Stimulated activated CD8-positive, alpha-beta memory T cell treated with anti-CD3 and anti-CD28 coated beads, Interleukin-12 subunit alpha, Interleukin-12 subunit beta, amount 100 ng/mL, for 1 hour (primary cell): ENCODE measurements around the gene FGFRL1.

Experiments
- DNase-seq: peaks from one replicate; pipeline ENCODE4 v3.0.0-alpha.2; 2020; ENCODE audit warnings: low read depth

Gene FGFRL1

GRCh38 chr4:1011022-1011665 is at the start of gene FGFRL1:
Gene FGFRL1, plus strand, starts transcription at chr4:1011626. Its CDS starts 860 bp downstream, at chr4:1012486.
- DNase-seq: peak; percentile 89

DNA sequence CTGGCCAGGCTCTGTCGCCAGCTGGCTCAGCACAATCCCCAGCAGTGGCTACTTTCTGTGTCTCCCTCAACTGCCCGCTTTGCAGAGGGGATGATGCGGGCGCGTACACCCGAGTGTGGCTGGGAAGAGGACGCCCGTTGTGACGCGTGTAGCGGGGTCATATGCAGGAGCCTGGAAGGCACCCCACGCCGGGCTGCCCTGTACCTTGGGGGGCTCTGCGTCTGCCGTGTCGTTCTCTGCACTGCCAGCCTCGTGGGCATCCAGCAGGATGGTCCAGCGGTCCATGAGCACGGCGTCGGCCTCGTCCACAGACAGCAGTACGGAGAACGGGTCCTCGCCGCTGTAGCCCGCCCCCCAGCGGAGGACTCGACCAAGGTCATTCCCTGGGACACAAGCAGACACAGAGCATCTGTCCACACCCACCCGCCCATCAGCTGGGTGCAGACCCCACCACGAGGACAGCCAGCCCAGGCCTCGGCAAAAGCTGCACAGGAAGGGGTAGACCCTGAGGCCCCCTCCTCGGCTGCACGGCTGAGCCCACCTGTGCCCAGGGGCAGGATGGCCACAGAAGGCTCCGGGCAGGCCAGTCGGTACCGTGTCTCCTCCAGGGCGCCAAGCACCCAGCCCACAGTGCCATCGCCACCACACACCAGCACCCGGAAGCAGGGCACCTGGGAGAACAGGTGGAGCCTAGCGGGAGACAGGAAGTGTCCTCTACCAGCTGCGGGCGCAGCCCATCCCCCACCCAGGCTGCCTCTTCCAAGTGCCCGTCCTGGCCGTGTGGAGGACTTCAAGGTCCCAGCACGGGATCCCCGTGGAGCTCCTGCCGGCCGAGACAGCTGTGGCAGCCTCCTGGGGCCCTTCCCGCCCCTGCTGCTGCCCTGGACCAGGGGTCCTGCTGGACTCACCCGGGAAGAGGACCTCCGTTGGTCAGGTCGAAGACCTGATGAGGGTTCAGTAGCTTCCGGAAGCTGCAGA is 48.9 kb upstream of the FGFRL1 start:
- no peak for DNase-seq

GRCh38 chr4:963276-964225 is 47.9 kb upstream of the FGFRL1 start:
- no peak for DNase-seq

DNA sequence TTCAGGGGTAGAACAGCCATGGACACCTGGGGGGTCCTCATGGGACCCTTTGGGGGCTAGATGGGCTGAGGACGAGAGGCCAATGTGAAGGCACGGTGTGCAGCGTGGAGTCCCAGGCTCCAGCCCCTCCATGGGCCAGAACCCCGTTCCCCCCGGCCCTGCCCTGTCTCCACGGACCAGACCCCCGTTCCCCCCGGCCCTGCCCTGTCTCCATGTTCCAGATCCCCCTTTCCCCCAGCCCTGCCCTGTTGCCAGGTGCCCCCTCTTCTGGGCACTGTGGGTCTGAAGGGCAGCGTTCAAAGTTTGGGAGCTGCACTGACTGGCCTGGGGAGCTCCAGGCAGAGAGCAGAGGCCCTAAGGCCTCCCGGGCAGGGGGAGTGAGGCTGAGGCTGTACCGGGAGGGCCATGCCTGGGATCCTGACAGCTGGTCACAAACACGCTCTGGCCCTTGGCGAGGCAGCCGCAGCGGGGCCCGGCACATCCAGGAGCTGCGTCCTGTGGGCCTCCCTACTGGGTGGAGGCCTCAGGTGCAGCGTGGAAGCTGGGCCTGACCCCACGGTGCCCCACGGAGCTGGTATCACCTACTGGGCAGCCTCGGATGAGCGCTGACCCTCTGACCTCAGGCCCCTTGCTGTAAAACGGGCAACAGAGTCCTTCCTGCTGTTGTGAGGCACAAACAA is 46.9 kb upstream of the FGFRL1 start:
- no peak for DNase-seq

DNA sequence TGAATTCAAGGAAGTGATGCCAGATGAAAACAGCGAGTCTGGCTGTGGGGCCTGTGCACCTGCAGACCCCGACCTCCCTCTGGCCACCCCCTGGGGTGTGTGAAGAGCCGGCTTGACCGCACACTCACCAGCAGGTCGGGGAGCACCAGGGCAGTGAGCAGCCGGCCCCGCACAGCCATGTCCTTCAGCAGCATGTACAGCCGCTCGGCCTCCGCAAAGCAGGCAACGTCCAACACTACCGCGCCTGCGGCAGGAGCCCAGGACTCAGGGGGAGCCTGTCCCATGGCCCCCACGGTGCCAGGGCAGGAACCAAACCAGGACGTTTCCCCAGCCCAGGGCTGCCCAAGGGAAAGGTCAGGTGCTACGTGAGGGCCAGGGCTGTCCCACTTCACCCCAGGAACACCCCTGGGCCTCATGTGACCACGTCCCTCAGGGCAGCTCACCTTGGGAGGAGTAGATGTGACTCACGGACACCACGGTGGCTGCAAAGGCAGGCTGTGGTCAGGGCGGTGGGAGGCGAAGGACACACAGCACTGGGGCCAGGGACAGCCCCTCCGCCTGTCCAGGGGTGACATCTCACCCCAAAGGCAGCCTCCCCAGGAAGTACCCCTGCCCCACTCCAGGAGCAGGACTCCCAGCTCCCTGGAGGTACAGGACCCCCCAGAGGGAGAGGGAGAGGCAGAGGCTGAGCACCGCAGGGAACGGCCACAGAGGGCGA is 46.2 kb upstream of the FGFRL1 start:
- DNase-seq: no peak

- no peak for DNase-seq
Measured at GRCh38 chr4:965766-966134, 45.7 kb upstream of the FGFRL1 start.

DNA sequence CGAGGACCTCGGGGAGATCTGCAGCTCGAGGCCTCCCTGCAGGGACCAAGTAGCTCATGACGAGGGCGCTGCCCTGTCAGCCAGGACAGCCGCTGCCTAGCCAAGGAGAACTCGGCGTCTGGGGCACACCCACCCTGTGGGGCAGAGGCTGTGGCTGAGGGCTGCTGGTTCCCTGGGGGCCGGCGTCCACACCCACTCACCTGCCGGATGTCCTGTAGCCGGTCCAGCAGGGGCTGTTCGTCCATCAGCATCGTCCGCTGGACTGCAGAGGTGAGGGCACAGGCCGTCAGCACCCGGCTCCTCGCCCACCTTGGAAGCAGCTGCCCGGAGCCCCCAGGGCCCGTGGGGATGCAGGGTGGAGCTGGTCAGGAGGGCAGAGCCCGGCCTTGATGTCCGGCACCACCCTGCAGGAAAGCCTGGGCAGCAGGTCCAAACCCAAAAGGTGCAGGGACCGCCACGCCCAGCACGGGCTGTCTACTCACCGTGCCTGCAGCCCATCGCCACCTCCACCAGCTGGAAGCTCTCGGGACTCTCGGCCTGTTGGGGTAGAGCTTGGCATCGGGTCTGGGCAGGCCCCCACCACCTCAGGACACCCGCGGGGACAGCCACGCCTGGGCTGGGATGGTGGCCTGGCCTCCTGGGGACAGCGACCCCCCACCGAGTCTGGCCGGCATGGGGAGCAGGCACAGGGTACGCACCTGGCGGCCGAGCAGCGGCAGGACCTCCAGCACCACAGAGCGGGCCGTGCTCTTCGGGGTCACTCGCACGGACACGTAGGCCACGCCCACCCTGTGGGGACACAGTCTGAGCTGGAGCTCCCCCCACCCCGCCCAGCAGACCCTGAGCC is 44.9 kb upstream of the FGFRL1 start:
- DNase-seq: no peak

DNA sequence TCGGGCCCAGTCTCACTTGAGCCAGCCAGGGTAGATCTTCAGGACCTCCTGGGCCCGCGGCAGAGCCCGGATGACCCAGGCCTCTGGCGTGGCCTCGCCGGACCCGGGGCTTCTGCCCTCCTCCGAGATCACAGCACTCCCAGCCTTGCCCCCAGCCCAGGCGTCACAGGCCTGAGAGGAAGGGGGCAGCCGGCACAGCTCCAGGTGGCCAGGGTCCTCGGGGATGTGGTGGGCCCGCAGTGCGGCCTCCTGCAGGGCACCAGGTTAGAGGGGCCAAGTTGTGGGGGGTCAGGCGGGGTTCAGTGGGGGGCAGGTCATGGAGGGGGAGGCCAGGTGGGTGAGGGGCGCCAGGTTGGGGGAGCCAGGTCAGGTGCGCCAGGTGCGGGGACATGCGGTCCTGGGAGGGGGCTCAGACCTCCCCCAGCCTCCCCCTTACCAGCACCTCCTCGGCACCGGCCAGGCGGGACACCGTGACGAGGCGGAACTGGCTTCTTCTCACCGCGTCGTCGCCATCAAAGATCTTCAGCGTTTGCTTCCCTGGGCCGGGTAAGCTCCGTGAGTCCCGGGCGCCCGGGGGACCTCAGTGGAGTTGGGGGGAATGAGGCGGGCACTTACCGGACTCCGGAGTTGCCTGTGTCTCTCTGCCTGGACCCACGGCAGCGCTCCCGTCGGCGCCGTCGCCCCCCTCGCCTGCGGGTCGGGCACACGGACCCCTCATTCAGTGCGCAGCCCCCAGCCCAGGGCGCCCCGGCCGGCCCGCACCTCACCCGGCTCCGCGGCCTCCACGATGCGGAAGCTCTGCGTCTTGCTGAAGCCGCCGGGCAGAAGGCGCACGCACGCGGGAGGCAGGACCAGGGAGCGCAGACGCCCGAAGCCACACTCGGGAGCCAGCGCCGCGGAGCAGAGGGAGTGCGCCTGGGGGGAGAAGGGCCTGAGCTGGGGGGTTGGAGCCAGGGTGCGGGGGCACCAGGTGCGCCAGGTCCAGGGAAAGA is 44.0 kb upstream of the FGFRL1 start:
- DNase-seq: no peak

DNA sequence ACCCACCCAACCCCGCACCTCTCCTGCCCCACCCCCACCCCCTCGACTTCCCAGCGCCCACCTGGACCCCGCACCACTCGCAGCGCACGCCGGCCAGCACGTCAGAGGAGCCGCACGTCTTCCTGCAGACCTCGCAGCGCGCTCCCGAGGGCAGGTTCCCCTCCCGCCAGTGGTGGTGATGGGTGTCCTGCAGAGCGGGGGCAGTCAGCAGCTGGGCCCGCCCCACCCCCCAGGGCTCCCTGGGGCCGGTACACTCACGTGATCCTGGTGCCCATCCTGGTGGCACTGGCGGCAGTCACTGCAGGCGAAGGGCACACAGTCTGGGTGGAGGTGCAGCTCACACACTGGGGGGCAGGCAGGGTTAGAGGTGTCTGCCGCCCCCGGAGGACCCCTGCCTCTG is 43.2 kb upstream of the FGFRL1 start:
- DNase-seq: no peak

DNA sequence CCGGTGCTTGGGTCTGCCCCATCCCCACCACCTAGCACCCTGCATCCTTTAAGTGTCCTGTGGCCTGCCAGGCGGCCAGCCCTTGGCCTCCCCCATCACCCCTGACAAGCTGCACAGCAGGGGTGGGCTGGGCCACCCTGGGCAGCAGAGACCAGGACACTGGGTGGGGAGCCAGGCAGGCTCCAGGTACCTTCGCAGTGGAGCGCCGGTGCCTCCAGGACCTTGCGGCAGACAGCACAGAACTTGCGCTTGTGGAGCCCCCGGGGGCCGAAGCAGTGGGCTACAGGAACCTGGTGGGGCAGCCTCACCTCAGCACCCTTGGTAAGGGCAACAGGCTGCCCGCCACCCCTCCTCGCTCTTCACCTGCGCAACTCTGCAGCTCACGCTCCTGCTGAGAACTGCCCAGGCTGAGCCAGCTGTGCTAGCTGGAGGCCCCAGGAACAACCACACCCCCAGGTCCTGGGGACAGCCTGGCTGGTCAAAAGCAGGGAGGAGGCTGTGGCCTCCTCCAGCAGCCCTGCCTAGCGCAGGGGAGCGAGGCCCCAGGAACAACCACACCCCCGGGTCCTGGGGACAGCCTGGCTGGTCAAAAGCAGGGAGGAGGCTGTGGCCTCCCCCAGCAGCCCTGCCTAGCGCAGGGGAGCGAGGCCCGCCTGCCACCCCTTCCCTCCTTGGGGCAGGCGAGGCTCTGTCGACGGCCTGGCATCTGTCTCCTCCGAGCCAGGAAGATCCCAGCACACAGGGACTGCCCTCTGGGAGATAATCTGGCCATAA is 42.6 kb upstream of the FGFRL1 start:
- no peak for DNase-seq

GRCh38 chr4:970046-970745 is 41.2 kb upstream of the FGFRL1 start:
- no peak for DNase-seq

DNA sequence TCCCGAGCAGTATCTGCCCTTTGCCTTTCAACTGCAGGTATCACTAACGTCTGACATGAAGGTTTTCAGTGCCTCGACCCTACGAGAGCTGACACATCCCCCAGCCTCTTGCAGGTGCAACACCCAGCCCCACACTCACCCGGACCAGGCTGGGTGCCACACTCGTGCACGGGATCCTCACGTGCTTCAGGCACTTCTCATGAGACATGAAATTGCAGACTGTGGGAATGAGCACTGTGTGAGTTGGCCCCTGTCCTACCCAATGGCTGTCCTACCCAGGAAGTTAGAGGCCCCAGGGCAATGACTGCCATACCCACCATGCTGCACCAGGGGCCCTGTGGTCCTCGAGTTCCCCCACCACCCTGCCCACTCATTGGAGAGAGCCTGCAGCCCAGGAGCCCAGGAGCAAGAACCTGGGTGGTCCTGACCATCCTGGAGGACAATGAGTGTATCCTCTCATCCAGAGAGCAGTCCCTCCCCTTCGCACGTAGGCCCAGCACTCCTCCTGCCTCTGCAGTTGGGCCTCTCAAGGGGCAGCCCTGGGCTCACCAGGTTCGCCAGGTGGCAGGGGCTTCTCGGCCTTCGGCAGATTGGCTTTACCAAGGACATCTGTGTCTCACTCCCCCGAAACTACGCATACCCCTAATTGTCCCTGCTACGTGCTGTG is 40.4 kb upstream of the FGFRL1 start:
- no peak for DNase-seq

- no peak for DNase-seq
Measured at GRCh38 chr4:971666-972500, 39.5 kb upstream of the FGFRL1 start.

DNA sequence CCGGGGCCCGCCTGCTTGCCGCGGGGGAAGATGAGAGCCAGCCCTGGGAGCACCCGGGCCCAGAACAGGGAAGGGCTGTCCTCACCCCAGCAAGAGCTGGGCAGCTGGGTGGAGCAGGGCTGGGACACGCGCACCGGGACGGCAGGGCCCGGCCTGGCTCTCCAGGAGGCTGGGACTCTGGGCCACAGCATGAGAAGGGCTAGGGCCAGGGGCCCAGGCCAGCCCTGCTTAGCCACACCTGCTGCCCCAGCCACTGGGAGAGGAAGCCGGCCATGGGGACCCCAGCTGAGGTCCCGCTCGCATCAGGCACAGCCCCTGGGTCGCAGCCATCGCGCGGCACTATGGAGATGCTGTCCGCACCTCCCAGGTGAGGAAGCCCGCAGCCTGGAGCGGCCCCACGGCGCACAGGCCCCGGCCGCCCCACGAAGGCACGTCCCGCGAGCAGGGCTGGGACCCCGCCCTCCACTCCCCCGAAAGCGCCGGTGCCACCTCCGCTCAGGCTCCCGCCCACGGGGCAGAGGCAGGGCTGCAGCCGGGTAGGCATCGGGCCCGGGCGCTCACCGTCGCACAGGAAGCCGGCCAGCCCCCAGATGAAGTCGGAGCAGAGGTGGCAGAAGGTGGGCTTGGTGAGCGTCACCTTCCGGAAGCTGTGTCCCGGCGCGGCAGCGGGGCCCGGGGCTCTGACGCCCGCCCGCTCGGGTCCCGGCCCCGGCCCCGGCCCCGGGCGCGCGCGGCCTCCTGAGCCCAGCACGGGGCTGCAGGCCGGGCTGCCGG is 38.6 kb upstream of the FGFRL1 start:
- peak; percentile 29 for DNase-seq
